Right atrium auricular region (tissue), 2 donors: ENCODE results near the gene GABRG3. TPM values are rescaled to one million over a fixed set of nuclear protein-coding genes. Genes with fewer than 3 reads are reported as not detected.

Experiments used
- DNase-seq: peaks from one replicate; pipeline ENCODE4 v3.0.0-alpha.2; 2019; ENCODE audit warnings: low spot score
- H3K27ac ChIP-seq, 2 donors: fragments of 200-600 bp; sonication (generic); 1 replicate in 1 of 2; 2 replicates in 1 of 2; pipeline ENCODE4 v1.5.1; 2016 to 2019
- H3K27me3 ChIP-seq, 2 donors: fragments of 200-600 bp; sonication (generic); one replicate each; pipeline versions ENCODE4 v1.5.1 to v1.6.0; 2017 to 2019
- H3K36me3 ChIP-seq: fragments of 200-600 bp; sonication (generic); one replicate; pipeline ENCODE4 v1.5.1; 2016
- H3K4me1 ChIP-seq, 2 donors: fragments of 200-600 bp; sonication (generic); one replicate each; pipeline versions ENCODE4 v1.5.1 to v1.6.0; 2017 to 2019
- H3K4me3 ChIP-seq, 2 donors: fragments of 200-600 bp; sonication (generic); 1 replicate in 1 of 2; 2 replicates in 1 of 2; pipeline ENCODE4 v1.5.1; 2017 to 2019; ENCODE audit warnings: mild to moderate bottlenecking in 1 of 2, moderate library complexity in 1 of 2
- H3K9me3 ChIP-seq, 2 donors: fragments of 200-600 bp; sonication (generic); one replicate each; pipeline ENCODE4 v1.5.1; 2019
- total RNA-seq, 2 donors: library from RNA; depleted of rRNA; stranded (reverse); fragments of >200 nt; gene quantifications; one replicate each; pipeline ENCODE4 v1.1.0, GENCODE V29; 2016
- TF ChIP-seq, protein P1 (sequence below), 2 donors: fragments of 200-600 bp; sonication (generic); IDR thresholded peaks; one replicate each; pipeline ENCODE4 v1.5.1; 2019; ENCODE audit warnings: antibody characterized with exemption in 2 of 2

Gene GABRG3
- total RNA-seq, 2 donors from 2014 or later = not detected

- H3K9me3 ChIP-seq = peaks cover 0 to 3% of the 10 kb centered on the region in 2 donors
- H3K4me3 ChIP-seq = no peak overlapping the region
- no peaks in the 10 kb centered on the region for H3K36me3 ChIP-seq
- no peaks in the 10 kb centered on the region for H3K27me3 ChIP-seq
- H3K4me1 ChIP-seq = no peaks in the 10 kb centered on the region
- DNase-seq = no peak
- TF ChIP-seq, protein P1, sequence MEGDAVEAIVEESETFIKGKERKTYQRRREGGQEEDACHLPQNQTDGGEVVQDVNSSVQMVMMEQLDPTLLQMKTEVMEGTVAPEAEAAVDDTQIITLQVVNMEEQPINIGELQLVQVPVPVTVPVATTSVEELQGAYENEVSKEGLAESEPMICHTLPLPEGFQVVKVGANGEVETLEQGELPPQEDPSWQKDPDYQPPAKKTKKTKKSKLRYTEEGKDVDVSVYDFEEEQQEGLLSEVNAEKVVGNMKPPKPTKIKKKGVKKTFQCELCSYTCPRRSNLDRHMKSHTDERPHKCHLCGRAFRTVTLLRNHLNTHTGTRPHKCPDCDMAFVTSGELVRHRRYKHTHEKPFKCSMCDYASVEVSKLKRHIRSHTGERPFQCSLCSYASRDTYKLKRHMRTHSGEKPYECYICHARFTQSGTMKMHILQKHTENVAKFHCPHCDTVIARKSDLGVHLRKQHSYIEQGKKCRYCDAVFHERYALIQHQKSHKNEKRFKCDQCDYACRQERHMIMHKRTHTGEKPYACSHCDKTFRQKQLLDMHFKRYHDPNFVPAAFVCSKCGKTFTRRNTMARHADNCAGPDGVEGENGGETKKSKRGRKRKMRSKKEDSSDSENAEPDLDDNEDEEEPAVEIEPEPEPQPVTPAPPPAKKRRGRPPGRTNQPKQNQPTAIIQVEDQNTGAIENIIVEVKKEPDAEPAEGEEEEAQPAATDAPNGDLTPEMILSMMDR (IDR thresholded peaks at IDR 0.05) = no peak
- H3K27ac ChIP-seq = no peak overlapping the region
These were observed 426.0 kb downstream of the GABRG3 start for GRCh38 chr15:27396996-27397395.

GRCh38 chr15:27398631-27399161 is 427.7 kb downstream of the GABRG3 start:
- no peak for DNase-seq
- no peak overlapping the region for H3K4me3 ChIP-seq
- no peaks in the 10 kb centered on the region for H3K36me3 ChIP-seq
- no peaks in the 10 kb centered on the region for H3K4me1 ChIP-seq
- no peak overlapping the region for H3K27ac ChIP-seq
- peaks cover 0 to 3% of the 10 kb centered on the region in 2 donors for H3K9me3 ChIP-seq
- TF ChIP-seq, protein P1 (IDR thresholded peaks at IDR 0.05) = no peak
- H3K27me3 ChIP-seq = no peaks in the 10 kb centered on the region

DNA sequence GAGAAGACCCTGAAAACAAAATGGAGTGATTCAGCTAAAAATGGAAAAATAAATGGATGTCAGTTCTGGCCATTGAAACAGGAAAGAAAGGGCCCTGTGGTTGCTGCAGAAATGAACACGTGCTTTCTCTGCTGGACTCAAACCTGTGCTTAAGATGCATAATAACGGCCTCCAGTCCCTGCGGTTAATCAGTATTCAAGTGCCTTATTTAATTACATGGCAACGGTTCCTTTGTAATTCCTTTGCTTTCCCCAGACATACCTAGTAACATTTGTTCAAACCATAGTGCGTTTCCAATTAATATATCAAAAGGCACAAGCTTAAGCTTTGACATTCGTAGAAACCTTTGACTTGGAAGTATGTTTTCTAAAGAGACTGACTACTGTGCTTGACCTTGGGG is 428.3 kb downstream of the GABRG3 start:
- Histone ChIP-seq H3K27ac (no peak overlapping the region), H3K4me1 (no peaks in the 10 kb centered on the region), H3K27me3 (no peaks in the 10 kb centered on the region), H3K4me3 (no peak overlapping the region), H3K36me3 (no peaks in the 10 kb centered on the region), H3K9me3 (peaks cover 0 to 3% of the 10 kb centered on the region in 2 donors)
- DNase-seq = no peak
- TF ChIP-seq, protein P1 (IDR thresholded peaks at IDR 0.05) = no peak

DNA sequence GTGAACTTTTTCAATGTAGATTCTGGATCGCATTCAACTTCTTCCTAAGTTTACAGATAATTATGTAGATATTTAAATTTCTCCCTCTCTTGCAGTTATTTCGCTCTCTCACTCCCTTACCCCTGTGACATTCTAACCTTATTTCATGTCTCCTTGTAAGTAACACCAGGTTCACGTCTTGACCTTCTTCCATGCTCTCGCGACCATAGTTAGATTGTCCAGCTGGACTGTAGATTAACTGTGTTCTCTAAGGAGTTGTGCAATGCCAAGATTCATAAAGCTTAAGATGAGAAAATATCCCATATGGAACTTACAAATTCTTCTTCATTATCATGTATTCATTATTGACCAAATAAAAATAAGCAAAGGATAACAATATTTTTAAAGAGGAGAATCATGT is 430.5 kb downstream of the GABRG3 start:
- Histone ChIP-seq H3K4me1 (no peaks in the 10 kb centered on the region), H3K27ac (no peak overlapping the region), H3K36me3 (no peaks in the 10 kb centered on the region), H3K4me3 (no peak overlapping the region), H3K27me3 (no peaks in the 10 kb centered on the region), H3K9me3 (no peaks in the 10 kb centered on the region)
- TF ChIP-seq, protein P1 (IDR thresholded peaks at IDR 0.05) = no peak
- DNase-seq = no peak

DNA sequence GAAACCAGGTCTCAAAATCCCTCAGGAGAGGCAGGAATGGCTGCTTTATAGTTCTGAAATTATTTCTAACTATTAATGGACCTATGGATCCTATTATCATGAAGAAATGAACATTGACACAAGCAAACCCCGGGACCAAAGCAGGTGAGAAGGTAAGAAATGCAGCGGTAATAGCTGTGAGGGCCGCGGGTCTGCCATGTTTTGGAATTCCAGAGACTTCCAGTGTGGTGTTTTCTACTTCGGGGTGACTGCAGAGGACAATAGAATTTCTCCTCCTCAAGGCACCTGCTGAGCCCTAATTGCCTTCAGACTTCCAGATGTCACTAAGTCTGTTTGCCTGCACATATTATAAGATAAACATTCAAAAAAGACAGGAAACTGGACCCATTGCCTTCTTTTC is 437.4 kb downstream of the GABRG3 start:
- no peaks in the 10 kb centered on the region for H3K36me3 ChIP-seq
- no peaks in the 10 kb centered on the region for H3K27me3 ChIP-seq
- no peak for DNase-seq
- H3K27ac ChIP-seq = no peak overlapping the region
- H3K4me3 ChIP-seq = no peak overlapping the region
- H3K9me3 ChIP-seq = no peaks in the 10 kb centered on the region
- TF ChIP-seq, protein P1 (IDR thresholded peaks at IDR 0.05) = no peak
- no peaks in the 10 kb centered on the region for H3K4me1 ChIP-seq

DNA sequence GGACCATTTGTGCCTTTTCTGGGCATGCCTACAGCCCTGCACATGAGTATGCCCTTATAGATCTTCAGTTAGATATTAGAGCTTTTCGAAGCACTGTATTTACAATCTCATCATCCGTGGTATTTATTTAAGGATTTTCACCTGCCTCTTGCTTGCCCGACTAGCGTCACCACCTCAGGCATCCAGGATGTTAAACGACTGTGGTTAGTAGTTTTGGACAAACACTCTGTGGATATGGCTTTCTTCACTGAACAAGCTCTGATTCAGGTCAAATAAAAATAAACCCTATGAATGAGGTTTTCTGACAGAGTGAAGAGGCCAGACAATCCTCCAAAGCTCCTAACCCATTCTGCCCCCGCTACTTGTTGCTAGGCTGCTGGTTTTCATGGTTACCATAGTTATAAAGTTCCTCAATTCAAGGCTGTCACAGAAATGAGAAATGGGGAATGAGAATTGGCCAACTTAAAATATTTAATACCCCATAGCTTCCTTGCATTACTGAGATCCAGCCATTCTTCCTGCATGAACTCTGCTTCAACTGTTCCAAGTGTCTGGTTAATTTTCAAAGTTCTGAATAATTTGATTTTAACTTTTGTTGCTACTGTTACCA is 440.1 kb downstream of the GABRG3 start:
- TF ChIP-seq, protein P1 (IDR thresholded peaks at IDR 0.05) = no peak
- Histone ChIP-seq H3K27ac (no peak overlapping the region), H3K27me3 (no peaks in the 10 kb centered on the region)

More for the DNA sequence above, 440.1 kb downstream of the GABRG3 start:
- no peak for DNase-seq
- H3K36me3 ChIP-seq = no peaks in the 10 kb centered on the region
- H3K4me3 ChIP-seq = no peak overlapping the region
- no peaks in the 10 kb centered on the region for H3K9me3 ChIP-seq
- no peaks in the 10 kb centered on the region for H3K4me1 ChIP-seq
